Posterior vena cava (tissue), 2 donors: ENCODE measurements around the gene NEK11. TPM values are rescaled to one million over a fixed set of nuclear protein-coding genes. Genes with fewer than 3 reads are reported as not detected.
"Not testable (repeated sequence)": the region's sequence is repeated elsewhere in the genome, so short reads cannot be mapped to it uniquely, and the experiment has no call there.

ENCODE experiments used
- DNase-seq: peaks from one replicate; pipeline ENCODE4 v3.0.0-alpha.2; 2020; ENCODE audit warnings: low spot score
- intact Hi-C, 2 donors: fragments of 100-400 bp; cut with DNase I; formaldehyde crosslinking; loops; one replicate each; pipeline versions ENCODE4 v1.14.1 to v1.14.2; 2022 to 2023
- total RNA-seq, 2 donors: library from RNA; stranded (reverse); fragmentation: NEBNext Ultra II Directional; extraction: Animal tissue kit (Norgen Biotek cat#: 25700); gene quantifications; one replicate each; pipeline ENCODE4 v1.2.1, GENCODE V29; 2021
- donor health status: DM: yes; HTN: yes; CAD: no.
- donor health status: DM: yes; HTN: yes; CAD: no.

The NEK11 gene
- total RNA-seq, 2 donors from 2014 or later = 5.7 to 8.2 TPM

DNA sequence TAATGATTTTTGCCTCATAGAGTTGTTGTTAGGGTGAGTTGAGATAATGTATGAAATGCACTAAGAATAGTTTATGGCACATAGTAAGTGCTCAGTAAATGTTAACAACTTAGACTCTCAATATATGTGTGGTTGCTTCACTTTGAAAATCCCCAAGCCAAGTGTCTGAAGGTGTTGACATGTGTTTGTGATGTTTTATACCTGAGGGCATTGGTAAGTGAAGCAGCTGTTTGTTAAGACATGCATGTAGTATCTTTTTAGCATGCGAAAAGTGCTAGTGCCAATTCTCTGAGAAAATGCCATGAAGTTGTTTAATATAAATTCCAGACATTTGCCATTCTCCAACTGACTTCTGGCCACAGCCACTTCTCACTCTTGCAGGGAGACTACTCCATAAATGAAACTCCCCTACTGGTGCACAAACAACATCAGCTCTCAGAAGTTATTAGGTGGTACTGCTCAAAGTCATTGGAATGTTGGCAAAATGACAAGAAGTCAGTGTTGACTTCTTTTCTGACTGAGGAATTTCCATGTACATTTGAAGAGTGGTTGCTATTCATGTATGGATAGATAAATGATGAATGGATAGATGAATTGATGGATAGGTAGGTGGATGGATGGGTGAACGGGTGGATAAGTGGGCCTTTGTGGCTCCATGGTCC is 251.3 kb downstream of the NEK11 start:
- DNase-seq = no peak
- intact Hi-C loops = no loop called here

DNA sequence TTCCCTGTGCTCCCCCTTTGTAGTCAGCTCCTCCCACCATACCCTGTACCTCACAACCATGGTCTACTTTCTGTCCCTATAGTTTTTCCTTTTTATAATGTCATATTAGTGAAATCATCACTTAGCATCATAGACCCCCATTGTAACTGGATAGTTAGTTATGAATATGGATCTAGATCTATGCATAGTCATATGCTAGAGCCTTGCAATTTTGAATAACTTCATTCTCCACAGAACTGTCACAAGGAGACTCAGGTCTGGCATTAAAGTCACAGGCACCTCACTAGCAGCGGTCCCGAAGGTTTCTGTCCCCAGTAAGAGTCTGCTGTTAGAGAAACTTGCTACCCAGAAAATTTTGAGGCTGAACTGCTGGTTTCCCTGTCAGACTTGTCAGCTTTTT is 252.9 kb downstream of the NEK11 start:
- no peak for DNase-seq
- intact Hi-C loops = no loop called here

DNA sequence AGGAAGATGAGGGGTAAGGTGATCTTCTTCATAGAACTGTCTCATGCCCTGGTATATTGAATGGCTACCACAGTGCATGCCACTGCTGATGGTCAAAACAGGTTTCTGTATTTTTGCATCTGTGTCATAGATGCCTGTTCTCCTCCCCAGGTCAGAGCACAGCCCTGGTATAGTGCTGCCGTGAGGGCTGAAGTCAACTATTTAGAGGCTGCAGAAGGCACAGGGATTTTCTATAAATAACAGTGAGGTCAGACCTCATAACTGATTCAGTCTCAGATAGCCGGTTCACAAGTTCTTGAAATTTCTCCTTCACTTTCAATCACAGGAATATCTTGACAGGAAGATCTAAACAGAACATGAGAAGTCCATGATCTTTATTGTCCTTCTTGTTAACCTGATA is 255.7 kb downstream of the NEK11 start:
- no peak for DNase-seq
- intact Hi-C loops = no loop called here

DNA sequence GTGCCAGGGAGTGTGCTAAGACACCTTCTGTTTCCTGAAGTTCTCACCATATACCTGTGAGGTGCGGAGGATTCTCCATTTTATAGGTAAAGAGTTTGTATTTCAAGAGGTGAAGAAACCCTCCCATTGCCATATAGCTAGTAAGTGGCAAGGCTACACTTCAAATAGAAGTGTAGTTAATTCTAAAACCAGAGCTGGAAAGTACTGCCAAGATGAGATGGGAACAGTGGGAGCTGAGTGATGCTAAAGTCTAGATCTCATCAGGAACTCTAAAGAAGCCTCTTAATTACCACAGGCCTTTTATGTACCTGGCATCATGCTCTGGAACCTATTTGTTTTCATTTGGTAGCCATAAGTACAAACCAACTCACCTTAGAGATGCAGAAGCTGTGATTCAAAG is 256.3 kb downstream of the NEK11 start:
- DNase-seq = no peak
- intact Hi-C loops = no loop called here

DNA sequence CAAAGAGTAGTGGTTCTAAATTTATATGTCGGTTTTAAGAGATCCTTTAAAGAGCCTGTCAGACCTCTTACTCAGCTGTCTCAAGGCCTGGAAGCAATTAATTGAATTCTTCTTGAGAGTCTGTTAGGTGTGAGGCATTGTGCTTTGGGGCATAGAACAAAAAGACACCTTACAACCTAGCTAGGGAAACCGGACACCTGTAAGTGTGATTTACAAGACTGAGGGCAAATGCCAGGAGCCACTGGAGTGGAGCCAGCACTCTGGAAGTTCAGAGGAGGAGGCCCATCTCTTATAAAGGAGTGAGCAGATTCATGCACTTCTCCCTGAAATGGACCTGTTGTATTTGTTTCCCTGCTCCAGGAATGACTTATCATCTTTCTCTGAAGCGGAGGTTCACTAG is 257.2 kb downstream of the NEK11 start:
- no peak for DNase-seq
- intact Hi-C loops = no loop called here

DNA sequence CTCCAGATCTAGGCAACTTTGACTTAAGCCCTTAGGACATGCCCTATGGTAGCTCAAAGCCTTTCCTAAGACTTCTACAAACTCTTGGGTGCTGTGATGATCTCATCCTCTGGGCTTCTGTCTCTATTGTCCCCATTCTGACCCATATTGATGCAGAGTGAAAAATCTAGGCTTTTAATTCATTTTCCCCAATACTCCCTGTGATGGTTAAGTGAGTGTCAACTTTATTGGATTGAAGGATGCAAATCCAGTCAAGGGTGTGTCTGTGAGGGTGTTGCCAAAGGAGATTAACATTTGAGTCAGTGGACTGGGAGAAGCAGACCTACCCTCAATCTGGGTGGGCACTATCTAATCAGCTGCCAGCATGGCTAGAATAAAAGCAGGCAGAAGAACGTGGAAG is 257.6 kb downstream of the NEK11 start:
- no peak for DNase-seq
- intact Hi-C loops = no loop called here

DNA sequence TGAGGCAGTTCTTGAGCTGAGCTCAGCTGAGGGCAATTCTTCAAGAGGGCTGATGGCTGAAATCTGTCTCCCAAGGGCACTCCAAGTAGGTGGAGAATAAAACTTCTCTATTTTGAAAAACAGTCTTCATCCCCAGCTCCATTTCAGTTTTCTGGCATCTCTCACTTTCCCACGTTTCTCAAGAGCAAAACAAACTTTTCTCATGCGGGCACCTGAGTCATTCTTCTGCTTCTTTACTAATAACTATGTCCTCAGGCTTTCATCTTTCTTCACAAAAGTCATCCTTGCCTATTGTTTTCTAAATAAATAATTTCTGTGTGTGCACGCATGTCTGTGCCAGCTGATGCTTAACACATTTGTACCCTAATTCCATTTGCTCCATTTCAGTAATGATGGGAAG is 258.8 kb downstream of the NEK11 start:
- intact Hi-C loops = no loop called here
- DNase-seq = no peak

DNA sequence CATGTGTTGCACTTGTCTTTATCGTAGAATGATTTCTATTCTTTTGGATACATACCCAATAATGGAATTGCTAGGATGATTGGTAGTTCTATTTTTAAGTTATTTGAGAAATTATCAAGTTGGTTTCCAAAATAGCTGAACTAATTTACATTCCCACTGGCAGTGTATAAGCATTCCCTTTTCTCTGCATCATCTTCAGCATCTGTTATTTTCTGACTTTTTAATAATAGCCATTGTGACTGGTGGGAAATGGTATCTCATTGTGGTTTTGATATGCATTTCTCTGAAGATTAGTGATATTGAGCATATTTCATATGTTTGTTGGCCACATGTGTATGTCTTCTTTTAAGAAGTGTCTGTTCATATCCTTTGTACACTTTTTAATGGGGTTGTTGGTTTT is 273.2 kb downstream of the NEK11 start:
- intact Hi-C loops = no loop called here
- DNase-seq = no peak

DNA sequence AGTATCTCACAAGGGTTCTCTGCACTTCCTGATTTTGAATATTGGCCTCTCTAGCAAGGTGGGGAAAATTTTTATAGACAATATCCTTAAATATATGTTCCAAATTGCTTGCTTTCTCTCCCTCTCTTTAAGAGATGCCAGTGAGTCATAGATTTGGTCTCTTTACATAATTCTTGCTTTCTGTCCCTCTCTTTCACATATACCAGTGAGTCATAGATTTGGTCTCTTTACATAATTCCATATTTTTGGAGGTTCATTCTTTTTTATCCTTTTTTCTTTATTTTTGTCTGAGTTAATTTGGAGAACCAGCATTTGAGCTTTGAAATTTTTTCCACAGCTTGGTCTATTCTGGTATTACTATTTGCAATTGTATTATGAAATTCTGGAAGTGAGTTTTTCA is 277.2 kb downstream of the NEK11 start:
- no peak for DNase-seq
- intact Hi-C loops = no loop called here

DNA sequence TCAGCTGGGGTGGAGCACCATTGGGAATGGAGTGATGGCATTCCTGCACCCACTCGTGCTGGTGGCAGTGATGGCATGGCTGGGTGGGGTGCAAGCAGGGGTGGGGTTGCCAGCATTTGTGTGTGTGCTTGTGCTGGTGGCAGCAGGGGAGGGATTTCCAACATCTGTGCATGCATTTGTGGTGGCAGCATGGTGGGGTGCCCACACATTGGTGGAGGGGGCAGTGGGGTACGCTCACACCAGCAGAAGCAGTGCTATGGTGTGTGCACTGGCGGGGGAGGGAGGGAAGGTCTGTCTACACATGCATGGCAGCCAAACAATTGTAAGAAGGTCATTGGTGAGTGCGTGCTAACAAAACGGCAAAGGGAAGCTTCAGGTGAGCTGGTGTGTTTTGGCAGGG is 278.2 kb downstream of the NEK11 start:
- DNase-seq = no peak
- intact Hi-C loops = no loop called here

DNA sequence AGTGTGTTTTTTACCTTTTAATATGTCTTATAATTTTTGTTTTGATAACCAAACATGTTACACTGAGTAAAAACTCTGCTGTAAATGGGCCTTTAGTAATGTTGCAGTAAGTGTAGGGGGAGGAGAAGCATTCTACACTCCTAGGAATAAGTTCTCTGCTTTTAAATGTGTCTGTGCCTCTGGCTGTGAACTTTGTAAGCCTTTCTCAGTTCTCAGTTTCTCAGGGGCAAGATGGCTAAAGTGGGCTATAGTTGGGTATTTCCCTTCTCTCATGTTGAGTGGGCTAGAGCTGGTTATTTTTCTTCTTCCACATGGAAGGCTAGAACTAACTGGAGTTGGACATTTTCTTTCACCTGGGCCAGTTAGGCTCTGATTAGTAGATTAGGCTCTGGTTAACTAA is 279.6 kb downstream of the NEK11 start:
- intact Hi-C loops = no loop called here
- DNase-seq = no peak

DNA sequence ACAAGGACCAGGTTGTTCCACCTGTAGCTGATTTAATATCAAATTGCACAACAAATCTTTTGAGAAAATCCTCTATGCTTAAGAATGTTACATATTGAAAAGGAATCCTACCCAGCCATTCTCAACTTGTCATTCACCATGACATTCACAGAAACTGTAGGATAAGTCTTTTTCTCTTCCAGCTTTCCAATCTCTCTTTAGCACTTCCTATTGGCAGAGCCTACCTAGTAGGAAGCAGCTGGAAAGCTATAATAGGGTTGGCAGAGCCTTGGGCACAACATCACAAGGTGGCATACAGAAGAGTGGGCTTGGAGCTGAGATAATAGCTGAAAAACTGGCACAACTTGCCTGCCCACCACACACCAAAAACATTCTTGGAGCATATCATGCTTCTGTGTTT is 287.6 kb downstream of the NEK11 start:
- intact Hi-C loops = no loop called here

DNA sequence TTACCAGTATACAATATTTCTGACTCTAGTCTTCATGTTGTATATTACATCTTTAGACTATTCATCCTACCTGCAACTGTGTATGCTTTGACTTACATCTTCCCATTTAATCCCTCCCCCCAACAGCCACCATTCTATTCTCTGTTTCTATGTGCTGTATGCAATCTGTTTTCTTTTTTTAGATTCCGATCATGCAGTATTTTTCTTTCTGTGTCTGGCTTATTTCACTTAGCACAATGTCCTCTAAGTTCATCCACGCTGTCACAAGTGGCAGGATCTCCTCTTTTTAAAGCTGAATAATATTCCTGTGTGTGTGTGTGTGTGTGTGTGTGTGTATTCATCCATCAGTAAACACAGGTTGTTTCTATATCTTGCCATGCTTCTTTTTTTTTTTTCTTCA is 288.5 kb downstream of the NEK11 start:
- intact Hi-C loops = no loop called here
- DNase-seq = no peak

More for the DNA sequence above, 287.6 kb downstream of the NEK11 start:
- DNase-seq = no peak

DNA sequence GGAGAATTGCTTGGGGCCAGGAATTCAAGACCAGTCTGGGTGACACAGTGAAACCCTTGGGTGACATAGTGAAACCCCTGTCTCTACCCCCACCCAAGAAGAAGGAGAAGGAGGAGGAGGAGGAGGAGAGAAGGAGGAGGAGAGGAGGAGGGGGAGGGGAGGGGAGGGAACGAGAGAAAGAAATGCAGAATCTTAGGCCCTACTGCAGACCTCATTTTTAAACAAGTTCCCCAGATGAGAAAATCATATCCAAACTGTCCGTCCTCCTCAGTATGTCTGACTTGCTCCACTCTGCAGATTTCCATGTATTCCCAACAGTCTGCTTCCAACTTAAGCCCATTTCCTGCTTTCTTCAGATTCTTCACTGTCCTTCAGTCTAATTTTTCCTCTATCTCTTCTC is 291.0 kb downstream of the NEK11 start:
- no peak for DNase-seq
- intact Hi-C loops = no loop called here

DNA sequence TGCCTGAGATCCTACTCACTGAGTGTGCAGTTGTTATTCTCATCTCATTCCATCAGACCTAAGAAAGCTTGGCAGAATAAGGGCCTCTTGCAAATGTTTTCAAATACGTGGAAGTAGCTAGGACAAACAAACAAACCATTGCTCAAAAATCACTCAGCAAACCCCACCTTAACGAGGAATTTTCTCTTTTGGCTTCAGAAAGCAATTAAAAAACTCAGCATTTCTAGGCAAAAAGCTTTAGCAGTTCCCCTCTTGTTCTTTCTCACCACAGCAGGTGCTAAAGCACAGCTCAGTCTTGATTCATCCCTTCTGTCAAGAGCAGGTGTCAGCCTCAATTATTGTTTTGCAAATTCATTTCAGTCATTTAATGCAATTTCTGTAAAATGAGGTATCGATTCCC is 296.3 kb downstream of the NEK11 start:
- DNase-seq = no peak
- intact Hi-C loops = no loop called here

DNA sequence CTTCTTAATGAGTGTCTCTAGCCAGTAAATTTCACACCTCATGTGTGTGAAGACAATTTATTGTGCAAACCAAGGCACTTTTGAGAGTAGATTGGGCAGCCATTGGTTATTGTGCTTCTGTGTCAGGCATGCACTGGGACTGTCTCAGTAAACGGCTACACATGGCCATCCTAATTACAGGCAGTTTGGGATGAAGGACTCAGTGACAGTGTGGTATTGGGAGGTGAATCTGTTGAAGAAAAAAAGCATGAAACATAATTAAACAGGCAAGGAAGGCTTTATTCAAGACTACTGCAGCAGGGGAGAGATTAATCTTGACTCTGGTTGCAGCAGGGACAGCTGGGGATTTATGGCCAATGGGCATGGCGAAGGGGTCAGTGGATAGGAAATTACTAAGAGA is 297.1 kb downstream of the NEK11 start:
- intact Hi-C loops = no loop called here
- no peak for DNase-seq

DNA sequence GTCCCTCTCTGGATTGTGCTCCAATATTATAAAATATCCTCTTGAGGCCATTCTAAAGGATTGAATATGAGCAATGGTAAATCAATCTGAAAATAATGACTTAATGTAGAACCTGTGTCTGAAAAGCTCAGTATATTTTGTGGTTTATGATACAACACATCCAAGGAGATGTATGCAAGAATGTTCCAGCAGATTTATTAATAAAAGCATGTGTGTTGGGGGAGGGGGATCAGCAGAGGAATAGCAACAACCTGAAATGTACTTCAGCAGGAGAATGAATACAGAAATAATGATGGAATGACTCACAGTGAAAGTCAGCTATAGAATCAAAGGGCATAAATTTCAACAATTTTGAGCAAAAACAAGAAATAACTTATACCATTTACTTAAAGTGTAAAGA is 298.2 kb downstream of the NEK11 start:
- DNase-seq = no peak
- intact Hi-C loops = no loop called here

DNA sequence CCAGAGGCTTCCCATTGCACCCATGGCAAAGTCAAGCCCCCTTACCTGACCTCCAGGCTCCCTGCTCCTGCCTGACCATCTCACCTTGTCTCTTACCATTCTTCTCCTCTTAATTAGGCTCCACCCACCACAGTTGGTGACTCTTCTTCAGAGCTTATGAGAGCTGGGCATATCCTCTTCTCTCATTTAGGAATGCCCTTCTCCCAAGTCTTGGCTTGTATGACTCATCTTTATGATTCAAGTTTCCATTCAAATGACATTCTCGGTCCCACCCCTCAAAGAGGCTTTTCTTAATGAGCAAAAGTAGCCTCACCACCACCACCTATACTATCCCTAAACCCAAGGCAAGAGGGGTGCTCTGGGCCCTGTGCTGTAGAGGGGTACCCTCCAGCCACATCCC is 299.6 kb downstream of the NEK11 start:
- intact Hi-C loops = no loop called here

DNA sequence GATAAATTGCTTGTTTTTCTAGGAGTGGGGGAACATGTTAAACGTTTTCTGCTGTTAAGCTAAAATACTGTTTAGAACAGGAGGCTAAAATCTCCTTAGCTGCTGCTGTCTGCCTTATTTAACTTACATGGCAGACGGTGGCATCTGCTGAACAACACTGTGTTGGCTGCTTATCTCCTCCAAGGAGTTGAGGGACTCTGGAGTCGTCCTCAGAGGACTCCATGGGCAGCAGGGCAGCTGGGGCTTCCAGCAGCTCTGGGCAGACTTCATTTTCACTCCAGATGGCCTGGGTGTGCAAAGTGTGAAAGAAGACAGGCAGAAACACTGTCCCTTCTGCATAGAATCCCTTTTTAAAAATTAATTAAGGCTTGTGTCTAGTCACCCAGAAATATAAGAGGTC is 302.0 kb downstream of the NEK11 start:
- no peak for DNase-seq
- intact Hi-C loops = no loop called here

More for the DNA sequence above, 299.6 kb downstream of the NEK11 start:
- no peak for DNase-seq

DNA sequence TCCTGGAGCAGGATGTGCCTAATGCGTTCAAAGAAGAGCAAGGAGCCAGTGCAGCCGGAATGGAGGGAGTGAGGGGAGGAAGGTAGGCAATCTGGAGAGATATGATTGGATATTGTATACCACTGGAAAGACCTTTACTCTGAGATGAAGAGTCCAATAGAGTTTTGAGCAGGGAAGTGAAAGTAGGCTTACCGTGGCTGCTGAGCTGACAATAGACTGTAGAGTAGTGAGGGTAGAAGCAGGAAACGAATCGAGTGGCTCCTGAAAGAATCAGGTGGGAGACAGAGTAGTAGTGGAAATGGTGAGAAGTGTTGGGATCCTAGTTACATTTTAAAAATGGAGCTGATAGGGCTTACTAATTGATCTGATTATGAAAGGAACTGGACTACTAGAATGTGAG is 303.1 kb downstream of the NEK11 start:
- intact Hi-C loops = no loop called here
- DNase-seq = no peak

DNA sequence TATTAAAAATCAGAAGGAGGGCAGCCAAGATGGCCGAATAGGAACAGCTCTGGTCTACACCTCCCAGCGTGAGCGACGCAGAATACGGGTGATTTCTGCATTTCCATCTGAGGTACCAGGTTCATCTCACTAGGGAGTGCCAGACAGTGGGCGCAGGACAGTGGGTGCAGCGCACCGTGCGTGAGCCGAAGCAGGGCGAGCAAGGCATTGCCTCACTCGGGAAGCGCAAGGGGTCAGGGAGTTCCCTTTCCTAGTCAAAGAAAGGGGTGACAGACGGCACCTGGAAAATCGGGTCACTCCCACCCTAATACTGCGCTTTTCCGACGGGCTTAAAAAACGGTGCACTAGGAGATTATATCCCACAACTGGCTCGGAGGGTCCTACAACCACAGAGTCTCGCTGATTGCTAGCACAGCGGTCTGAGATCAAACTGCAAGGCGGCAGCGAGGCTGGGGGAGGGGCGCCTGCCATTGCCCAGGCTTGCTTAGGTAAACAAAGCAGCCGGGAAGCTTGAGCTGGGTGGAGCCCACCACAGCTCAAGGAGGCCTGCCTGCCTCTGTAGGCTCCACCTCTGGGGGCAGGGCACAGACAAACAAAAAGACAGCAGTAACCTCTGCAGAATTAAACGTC is 304.9 kb downstream of the NEK11 start:
- DNase-seq, intact Hi-C loops: not testable (repeated sequence)
